ENCODE measurements around the gene SLCO4A1.

DNA sequence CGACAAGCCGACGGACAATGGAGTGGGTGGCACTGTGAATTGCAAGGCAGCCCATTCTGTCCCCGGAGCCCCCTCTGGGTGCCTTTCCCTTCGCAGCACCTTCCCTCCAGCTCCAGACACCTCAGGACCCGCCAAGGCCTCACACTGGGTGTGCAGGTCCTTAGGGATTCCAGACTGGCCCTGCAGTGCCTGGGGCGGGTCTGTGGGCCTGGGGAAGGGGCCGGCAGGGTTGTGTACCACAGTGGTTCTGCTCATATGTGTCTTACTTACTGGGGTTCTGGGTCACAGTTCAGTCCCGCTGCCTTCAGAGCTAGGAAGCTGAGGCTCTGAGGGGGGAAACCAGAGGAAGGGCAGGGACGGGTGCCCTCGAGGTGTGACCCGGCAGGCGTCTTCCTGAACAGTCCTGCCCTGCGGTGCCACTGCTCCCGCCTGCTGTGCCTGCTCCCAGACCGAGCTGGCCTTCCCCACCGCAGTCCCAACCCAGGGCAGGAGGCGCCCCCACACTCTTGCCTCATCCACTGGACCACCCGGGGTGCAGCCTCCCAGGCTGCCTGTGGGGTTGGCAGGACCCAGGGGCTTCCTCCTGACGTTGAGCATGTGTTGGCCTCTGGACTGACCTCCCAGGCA, 16.3 kb upstream of the SLCO4A1 start:
- TF ChIP-seq, protein P1, sequence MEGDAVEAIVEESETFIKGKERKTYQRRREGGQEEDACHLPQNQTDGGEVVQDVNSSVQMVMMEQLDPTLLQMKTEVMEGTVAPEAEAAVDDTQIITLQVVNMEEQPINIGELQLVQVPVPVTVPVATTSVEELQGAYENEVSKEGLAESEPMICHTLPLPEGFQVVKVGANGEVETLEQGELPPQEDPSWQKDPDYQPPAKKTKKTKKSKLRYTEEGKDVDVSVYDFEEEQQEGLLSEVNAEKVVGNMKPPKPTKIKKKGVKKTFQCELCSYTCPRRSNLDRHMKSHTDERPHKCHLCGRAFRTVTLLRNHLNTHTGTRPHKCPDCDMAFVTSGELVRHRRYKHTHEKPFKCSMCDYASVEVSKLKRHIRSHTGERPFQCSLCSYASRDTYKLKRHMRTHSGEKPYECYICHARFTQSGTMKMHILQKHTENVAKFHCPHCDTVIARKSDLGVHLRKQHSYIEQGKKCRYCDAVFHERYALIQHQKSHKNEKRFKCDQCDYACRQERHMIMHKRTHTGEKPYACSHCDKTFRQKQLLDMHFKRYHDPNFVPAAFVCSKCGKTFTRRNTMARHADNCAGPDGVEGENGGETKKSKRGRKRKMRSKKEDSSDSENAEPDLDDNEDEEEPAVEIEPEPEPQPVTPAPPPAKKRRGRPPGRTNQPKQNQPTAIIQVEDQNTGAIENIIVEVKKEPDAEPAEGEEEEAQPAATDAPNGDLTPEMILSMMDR (IDR thresholded peaks at IDR 0.05): no peak
- TF ChIP-seq POLR2AphosphoS5 (IDR thresholded peaks at IDR 0.05; ENCODE audit: insufficient read depth in 1 of 2, low read depth in 1 of 2) (no peak), POLR2A (IDR thresholded peaks at IDR 0.05) (no peak)

Measured in vagina (tissue), 2 donors.